Gastroesophageal sphincter (tissue), 3 donors: ENCODE data around the gene DDX31.

ENCODE experiments used
- CTCF ChIP-seq, 4 experiments: fragments of 200-600 bp in 2 of 4; fragments of 450-650 bp in 2 of 4; sonication (generic) in 1 of 4; IDR thresholded peaks; one replicate each; pipeline ENCODE4 v1.5.1; 2017 to 2019; ENCODE audit warnings: antibody characterized with exemption in 4 of 4, mild to moderate bottlenecking in 2 of 4, moderate library complexity in 2 of 4
- POLR2AphosphoS5 ChIP-seq: sonication (generic); formaldehyde crosslinking; IDR thresholded peaks from one replicate; pipeline ENCODE4 v1.6.1; 2017; ENCODE audit warnings: antibody characterized with exemption

GRCh38 chr9:132588098-132588497 is 81.7 kb downstream of the DDX31 start:
- no peak for TF ChIP-seq CTCF (IDR thresholded peaks at IDR 0.05)
- TF ChIP-seq POLR2AphosphoS5: no peak
